ENCODE measurements around the gene EOMES.

- TF ChIP-seq CTCF (IDR thresholded peaks at IDR 0.05) = no peak
- TF ChIP-seq POLR2A (IDR thresholded peaks at IDR 0.05) = no peak
- no peak for TF ChIP-seq EP300 (IDR thresholded peaks at IDR 0.05; ENCODE audit: low read depth)
These were observed 52.5 kb downstream of the EOMES start for GRCh38 chr3:27669591-27669990.
